HG03565 (cell line): ENCODE data around the gene DST.
A peak's percentile ranks its signal among the peaks of the same experiment; 100 is the strongest.

Experiments used
- ATAC-seq: cut with Tn5 transposase; IDR thresholded peaks from one replicate; pipeline ENCODE4 v1.9.1; 2021; ENCODE audit warnings: mild to moderate bottlenecking, moderate library complexity; ENCODE audit not compliant: unreplicated experiment

DST gene

DNA sequence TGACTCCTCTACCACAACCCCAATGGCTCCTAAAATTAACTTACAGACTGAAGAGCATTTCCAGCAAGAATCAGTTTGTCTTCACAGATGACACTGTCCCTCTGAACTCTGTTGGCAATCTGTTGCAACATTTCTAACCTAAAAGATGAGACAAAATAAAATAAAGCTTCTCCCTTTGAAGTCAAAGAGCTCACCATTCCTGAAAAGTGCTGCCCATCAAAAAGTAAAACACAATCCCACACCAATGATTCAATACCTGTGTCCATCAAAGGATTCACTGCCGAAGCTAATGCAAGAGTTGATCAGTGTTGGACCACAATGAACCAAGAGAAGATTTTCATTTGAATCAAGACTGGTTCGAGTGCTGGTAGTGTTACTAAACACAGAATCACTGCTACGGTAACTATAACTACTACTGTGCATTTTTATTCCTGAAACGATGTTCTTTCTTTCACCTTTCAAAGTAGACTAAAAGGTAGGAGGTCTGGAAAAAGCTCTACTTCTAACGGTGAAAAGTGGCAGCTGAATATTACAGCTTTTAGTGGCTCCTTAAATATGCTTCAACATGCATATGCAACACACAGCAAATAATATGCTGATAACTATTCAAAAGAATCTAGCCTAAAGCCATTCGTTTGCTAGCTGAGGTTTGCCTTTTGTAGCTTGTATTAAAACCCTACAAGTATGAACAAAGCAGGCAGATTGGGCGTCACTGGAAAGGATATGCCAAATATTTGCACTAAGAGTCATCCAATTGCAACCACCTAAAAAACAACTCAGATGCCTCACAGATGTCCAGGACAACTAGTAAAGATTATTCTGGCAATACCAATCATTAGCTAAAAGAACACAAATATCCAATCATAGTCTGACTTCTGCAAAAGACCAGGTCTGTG lies at the start of gene DST:
TSS of gene DST (minus strand) at position 524 of the 896 bp plus-strand sequence.
- ATAC-seq = no peak

DNA sequence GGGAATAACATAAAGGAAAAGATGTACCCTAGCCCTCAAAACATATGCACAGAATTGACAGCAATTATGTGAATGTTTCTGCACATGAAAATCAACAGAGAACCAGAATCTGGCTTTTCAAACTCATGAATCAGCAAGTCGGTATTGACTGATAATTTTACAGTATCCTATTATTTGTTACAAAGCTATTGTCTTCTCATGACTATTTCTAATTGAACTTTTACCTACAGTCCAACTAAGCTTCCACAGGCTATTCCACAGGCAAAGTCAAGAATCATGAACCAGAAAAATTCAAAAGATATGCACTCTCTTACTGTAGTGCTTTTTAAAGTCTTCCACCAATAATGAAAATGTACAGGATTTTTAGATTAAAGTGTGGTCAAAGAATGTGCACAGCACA lies 49.1 kb upstream of the DST start:
- ATAC-seq = no peak

DNA sequence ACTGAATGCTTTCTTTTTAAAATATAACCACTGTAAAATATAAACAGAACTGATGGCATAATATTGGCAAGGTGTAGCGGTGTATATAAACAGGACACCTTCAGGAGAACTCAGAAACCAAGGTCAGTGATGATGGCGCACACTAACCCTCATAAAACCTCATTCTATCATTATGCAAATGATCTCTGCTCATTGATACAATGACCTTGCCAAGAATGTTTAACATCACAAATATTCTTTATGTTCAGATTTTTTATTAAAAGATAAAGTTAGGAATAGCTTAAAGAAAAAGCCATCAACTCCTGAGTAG lies 48.6 kb upstream of the DST start:
- ATAC-seq = no peak

DNA sequence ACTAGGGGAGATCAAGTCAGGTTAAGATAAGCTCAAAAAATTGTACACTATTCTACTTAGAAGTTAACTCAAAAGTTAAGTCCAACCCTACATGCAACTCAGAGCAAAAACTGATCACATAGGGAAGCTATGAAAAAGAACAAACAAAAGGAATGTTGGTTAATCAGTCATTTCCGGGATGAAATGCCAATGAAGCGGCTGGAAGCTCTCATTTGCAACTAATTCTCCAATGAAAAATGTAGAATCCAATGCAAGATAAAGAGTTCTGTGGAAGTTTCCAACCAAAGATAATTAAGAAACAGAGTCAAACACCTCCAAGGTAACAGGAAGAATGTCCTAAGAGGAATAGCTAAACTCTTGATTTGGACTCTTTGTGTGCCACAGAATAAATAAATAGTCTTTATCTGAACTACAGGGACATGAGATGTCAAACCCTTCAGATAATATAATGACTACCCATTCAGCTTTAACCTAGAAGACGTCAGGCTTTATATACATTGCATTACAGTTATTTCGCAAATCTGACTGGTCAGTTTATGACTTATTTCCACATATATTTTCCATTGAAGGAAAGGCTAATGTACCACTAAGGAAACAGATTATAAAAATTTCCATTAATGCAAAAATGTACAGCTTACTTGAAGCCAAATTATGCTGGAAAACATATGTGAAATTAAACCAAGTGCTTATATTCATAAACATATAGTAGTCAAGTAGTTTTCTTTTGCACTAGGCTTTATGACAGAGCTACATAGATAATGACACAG lies 48.0 kb upstream of the DST start:
- no peak for ATAC-seq

DNA sequence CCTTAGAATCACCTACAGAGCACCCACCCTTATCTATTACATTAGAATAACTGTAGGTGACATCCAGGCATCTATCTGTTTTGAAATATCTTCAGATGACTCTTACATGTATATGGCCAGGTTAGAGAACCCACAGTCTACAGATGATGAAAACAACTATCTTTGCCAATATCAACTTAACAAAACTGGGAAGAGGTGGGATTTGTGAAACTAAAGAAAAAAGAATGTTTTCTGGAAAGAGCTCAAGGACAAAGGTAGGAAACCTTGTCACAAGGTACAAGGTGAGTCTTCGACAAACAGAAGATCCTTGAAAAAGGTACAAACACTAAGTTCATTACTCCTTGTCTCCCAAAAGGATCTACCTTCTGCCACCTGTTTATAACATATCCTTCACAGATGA lies 47.0 kb upstream of the DST start:
- no peak for ATAC-seq

DNA sequence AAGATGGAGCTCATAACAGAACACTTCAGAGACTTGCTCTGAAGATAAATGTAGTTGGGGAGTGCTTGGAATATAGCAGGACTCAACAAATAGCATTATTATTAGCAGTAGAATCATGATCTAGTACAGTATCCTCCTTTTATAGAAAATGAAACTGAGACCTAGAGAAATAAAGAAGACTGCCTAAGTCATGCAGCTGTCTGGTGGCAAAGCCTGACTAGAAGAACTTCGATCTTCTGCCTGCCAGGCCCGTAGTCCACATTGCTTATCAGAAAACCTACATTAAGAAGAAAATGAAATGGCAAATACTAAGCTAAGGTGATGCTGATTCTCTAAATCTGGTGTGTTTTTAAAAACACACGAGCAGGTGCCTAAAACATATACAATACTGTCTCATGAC lies 46.4 kb upstream of the DST start:
- peak; percentile 78 for ATAC-seq

DNA sequence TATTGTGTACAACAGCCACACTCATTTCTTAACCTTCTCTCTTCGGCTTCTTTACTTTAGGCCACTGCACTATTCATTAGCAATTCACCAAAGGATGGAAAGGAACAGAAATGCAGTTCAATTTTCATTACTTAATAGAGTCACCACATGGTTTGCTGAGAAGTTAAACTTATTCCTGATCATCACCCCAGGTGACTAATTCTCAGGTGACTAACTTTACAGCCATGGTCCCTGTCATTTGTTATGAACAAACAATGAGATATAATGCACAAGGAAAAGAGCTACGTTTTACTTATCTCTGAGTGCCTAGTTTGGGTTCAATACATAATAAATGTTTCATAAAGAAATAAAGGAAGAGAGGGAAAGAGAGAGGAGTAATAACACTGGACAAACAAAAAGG lies 45.8 kb upstream of the DST start:
- no peak for ATAC-seq

DNA sequence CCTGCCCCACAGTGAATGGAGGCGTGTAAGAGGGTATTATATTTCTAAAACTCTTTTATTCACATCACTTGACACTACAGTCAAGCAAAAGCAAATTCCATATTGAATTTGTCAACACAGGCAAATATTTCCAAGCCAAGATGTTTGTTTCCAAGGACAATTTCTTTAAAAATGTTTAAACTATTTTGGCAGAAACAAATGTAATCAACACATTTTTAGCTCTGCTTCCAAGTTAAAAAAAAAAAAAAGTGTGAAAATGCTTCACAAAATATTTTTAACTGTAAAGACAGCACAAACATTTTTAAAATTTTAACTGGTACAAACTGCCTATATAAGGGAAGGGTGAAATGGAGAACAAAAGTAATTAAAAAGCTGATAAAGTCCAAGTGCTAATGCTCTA lies 44.9 kb upstream of the DST start:
- no peak for ATAC-seq

DNA sequence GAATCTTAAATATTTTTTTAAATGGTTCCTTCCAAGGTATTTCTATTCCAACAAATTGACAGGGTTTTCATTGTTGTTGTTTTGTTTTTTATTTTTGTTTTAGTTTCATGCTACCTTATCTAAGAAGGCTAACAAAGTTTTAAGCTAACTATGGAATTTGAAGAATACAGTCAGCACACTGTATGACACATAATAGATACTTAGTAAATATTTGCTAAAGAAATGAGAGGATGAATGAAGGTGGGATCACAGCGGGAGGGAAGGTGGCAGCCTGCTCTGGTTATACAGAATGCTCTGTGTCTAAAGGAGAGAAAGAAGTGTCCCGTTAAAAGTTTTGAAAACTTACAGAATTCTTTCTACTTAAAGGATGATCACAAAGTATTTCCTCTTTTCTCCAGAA lies 43.7 kb upstream of the DST start:
- no peak for ATAC-seq

DNA sequence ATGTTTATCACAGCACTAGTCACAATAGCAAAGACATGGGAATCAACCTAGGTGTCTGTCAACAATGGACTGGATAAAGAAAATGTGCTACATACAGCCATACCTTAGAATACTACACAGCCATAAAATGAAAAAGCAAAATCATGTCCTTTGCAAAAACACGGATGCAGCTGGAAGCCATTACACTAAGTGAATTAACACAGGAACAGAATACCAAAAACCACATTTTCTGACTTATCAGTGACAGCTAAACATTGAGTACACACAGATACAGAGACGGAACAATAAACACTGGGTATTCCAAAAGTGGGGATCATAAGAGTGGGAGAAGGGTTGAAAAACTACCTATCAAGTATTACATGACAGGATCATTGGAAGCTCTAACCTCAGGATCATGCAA lies 43.3 kb upstream of the DST start:
- no peak for ATAC-seq

DNA sequence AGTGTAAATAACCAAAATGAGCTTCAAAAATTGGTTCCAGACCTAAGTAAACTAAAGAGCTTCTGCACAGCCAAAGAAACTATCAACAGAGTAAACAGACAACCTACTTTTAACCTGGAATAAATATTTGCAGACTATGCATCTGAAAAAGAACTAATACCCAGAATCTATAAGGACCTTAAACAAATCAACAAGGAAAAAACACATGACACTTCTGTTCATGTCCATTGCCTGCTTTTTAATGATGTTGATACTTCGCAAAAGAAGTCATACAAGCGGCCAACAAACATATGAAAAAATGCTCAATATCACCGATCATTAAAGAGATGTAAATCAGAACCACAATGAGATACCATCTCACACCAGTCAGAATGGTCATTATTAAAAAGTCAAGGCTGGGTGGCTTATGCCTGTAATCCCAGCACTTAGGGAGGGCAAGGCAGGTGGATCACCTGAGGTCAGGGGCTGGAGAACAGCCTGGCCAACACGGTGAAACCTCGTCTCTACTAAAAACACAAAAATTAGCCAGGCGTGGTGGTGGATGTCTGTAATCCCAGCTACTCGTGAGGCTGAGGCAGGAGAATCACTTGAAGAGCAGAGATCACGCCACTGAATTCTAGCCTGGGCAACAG lies 42.5 kb upstream of the DST start:
- no peak for ATAC-seq

DNA sequence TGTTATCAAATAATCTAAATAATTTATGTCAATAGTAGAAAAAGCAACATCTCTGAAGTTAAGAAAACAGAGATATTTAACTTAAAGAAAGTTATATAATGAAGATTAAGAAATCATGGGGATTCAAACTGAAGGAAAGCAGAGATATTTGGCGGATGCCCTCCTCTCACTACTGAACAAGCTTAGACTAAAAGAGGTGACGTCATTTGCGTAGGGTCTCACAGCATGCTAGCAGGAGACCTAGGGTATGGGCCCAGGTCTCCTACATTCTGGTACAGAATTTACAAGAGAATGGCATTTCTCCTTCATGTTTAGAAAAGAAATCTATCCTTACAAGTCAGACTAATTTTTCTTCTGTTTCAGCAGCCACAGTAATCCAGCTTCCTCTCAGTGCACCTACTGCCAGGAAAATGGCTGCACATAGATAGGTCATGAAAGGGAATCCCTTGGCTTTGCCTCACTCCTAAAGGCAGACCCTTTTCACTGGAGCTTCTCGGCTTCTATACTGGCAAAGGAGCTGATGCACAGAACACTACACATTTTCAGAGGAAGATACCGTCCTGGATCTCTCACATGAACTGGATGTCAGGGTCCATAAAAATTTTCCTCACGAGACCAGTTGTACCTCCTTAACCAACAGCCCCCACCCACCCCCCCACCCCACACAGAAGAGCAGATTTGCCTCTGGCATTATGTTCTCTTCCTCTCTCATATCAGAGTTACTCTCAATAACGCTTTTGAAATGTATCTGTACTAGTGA lies 41.8 kb upstream of the DST start:
- no peak for ATAC-seq

DNA sequence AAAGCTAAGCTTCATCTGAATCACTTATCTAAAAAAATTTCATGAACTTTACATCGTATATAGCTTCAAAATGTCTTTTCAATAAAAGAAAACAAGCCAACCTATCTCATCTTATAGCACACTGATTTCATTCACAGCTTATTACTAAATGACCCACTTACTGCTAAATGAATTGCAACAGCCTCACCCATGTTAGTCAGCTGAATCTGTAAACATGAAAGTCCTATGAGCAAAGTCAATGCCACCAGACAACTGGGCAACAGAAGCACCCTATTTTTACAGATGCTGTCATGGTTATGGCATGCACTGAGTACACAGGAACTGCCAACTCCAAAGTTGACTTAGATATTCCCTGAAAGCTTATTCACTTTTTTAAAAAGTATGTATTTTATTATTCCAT lies 41.2 kb upstream of the DST start:
- no peak for ATAC-seq

DNA sequence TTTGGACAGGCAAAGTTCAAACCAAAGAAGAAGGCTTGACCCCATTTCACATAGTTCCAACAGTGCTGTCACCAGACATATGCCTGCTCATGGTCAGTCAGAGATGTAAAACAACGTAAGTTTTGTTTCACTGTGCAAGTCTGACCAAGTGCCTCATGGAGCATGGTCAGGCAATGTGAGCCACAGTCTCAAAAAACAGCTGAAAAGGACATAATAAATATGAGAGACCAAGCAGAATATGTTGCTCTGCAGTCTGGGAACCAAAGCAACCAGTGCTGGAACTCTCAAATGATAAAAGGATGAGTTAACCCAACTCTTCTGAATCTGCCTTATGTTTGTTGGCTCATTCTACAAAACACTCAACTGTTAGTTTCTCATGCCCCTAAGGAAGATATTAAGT lies 39.9 kb upstream of the DST start:
- no peak for ATAC-seq

DNA sequence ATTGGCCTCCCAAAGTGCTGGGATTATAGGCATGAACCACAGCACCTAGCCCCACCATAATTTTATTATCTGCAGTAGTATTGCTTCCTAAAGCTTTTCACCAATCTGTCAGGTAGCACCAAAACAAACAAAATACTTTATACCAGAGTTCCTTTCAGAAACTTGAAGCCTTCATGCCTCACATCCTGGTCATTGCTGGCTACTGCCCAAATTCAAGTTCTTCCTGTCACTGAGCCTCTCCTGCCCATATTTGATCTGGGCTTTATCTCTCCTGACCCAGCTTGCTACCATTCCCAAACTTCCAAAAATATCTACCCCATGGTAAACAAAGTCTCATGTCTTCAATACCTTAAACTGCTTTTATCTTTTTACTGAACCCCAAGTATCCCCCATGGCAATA lies 34.9 kb upstream of the DST start:
- no peak for ATAC-seq

DNA sequence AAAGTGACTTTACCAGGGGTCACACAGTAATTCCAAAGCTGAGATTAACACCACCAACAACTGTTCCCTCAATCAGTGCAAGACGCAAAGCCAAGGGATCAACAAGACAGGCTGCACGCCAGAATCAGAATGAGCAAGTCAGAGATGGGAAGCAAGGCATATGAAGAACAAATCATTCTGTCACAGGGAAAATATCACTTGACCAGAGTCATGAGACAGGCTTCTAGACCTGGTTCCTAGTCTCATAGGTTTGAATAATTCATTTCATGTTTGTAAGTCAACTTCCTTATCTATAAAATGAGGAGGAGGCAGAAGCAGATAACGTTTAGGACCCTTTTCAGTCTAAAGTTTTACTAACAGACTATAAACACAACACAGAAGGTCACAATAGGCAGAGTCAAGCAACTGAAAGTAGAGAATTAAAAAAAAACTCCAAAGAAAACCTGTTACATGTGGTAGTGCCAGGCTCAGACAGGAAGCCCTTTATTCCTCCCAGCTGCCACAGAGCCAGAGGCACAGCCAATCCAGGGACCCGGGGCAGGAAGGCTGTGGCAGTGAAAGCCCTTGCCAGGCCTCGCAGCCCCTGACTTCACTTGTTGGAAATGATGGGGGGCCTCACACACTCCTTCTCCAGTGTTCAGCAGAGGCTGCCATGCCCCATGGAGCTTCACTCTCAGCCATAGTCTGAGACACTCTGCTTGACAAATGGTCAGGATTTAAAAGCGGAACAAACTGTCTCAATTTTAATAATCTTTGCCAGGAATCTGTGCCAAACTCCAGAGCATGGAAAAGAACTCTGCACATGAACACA lies 29.2 kb upstream of the DST start:
- no peak for ATAC-seq

DNA sequence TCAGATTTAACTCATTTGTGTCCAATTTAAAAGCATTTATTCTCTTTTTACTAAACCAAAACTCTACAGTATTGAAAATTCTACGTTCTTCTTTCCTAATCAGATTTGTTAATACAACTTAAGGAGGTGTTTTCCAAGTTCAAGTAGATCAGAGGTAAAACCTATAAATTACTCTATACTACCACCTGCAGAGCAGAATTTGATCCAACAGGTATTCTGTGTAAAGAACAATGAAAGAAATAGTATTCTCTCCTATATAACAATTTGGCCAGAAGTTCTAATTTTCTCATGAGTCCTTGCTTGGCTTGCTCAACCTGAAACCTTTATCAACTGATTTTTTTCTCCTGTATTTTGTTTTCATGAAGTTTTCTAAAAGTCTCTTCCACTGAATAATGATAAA lies 28.5 kb upstream of the DST start:
- no peak for ATAC-seq

DNA sequence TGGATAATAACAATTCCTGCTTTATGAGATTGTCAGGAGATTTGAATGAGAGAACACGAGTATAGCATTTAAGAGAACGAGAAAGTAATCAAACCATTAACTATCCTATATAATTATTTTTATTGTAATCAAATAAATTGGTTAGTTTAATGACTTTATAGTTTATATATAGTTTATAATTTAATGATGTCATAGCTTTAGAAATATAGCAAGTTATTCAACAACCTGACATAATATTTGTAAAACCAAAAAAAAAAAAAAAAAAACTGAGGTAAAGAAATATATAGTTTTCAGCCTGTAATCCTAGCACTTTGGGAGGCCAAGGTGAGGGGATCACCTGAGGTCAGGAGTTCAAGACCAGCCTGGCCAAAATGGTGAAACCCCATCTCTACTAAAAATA lies 26.4 kb upstream of the DST start:
- no peak for ATAC-seq

DNA sequence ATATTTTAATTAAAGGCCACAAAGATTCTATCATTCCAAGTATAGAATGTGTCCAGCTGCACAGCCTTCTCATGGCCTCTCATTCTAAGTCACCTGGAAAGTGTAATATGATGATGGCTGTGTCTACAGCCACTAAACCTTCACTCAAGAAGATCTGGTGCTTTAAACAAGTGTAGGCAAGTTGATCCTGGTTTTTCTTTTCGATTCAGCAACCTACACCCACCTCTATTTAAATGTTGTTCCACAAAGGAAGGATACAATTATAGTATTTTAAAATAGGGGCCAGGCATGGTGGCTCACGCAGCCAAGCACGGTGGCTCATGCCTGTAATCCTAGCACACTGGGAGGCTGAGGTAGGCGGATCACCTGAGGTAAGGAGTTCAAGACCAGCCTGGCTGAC lies 25.5 kb upstream of the DST start:
- no peak for ATAC-seq

DNA sequence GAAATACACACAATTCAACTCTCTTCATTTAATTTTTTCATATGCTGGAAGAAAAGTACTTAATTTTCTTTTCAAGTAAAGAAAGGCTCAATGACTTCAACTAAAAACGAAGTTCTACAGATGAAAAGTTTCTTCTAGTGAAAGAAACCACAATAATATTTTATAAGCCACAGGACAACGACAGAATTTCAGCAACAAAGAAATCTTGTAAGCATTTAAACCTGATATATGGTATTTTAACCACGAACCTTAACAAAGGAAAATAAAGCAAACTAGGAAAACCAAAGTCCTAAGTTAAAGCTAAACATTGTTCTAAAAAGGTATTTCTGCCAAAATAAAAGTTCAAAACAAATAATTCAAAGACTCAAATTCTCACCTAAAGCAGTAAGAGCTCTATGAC lies 24.6 kb upstream of the DST start:
- ATAC-seq = no peak

DNA sequence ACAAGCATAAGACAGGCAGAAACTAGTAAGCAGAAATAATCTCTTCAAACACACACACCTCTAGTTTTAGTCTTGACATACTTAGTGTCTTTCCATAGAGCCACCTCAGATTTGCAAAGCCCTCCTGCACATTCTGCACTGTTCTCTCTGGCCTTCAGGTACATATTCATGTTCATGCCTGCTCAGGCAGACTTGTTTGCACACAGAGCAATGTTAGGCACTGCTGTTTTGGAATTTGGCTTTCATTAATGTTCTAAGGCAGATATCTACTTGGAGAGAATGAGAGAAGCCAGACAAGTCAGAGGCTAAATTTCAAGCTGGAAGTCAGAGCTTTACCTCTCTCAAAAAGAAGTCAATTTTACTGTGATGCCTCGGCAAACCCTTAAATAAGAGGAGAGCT lies 21.3 kb upstream of the DST start:
- no peak for ATAC-seq
